ENCODE data around the gene GASK1A. TPM values are rescaled to one million over a fixed set of nuclear protein-coding genes. Genes with fewer than 3 reads are reported as not detected.

GASK1A gene
- total and polyA plus RNA-seq, 10 of the 15 experiments (the other 5 are each of a cell fraction or from before 2014, with no cell fraction given) = 0.18 TPM; not detected in 9

DNA sequence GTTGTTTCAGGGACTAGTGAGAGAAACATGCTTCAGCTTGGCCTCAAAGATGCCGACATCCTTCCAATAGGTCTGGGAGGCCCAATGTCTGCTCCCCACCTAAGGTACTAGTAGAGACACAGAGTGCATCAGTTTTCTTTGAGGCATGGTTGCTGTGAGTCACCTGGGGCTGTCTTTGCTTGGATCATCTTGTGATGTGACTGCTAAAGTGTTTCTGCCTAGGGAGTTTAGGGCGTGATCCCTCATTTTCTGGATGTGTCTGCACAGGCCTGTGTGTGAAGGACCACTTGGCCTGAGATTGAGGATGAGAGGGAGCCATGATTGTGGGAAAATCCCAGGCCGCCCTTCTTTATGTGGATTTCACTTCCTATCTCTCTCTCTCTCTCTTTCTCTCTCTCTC is 4.8 kb downstream of the GASK1A start (continued):
- TF ChIP-seq, protein P1, sequence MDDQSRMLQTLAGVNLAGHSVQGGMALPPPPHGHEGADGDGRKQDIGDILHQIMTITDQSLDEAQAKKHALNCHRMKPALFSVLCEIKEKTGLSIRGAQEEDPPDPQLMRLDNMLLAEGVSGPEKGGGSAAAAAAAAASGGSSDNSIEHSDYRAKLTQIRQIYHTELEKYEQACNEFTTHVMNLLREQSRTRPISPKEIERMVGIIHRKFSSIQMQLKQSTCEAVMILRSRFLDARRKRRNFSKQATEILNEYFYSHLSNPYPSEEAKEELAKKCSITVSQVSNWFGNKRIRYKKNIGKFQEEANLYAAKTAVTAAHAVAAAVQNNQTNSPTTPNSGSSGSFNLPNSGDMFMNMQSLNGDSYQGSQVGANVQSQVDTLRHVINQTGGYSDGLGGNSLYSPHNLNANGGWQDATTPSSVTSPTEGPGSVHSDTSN (IDR thresholded peaks at IDR 0.05; ENCODE audit: insufficient replicate concordance, low read depth, low read length) = no peak
- TF ChIP-seq HCFC1 (IDR thresholded peaks at IDR 0.05; ENCODE audit: low read length) = no peak
- TF ChIP-seq, protein P2, sequence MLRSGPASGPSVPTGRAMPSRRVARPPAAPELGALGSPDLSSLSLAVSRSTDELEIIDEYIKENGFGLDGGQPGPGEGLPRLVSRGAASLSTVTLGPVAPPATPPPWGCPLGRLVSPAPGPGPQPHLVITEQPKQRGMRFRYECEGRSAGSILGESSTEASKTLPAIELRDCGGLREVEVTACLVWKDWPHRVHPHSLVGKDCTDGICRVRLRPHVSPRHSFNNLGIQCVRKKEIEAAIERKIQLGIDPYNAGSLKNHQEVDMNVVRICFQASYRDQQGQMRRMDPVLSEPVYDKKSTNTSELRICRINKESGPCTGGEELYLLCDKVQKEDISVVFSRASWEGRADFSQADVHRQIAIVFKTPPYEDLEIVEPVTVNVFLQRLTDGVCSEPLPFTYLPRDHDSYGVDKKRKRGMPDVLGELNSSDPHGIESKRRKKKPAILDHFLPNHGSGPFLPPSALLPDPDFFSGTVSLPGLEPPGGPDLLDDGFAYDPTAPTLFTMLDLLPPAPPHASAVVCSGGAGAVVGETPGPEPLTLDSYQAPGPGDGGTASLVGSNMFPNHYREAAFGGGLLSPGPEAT (IDR thresholded peaks at IDR 0.05; ENCODE audit: low read depth) = no peak
- TF ChIP-seq ESRRA (IDR thresholded peaks at IDR 0.05; ENCODE audit: low read length) = no peak
- TF ChIP-seq SMARCA5 (IDR thresholded peaks at IDR 0.05) = no peak
- TF ChIP-seq SMC3 (IDR thresholded peaks at IDR 0.05; ENCODE audit: borderline replicate concordance, low read length) = no peak
- TF ChIP-seq NRF1 (conservative IDR thresholded peaks at IDR 0.05; ENCODE audit: low read depth, low read length) = no peak

- no peak overlapping the region for H2AFZ ChIP-seq (ENCODE audit: control insufficient read depth, low read depth, low read length)
- CTCF ChIA-PET = interaction anchor here (1.0 kb wide), 1 partner anchor 20 kb away, joined by 3 read pairs; no protein-coding TSS in a partner anchor
- H3K27me3 ChIP-seq (replicated peaks in 1 of 2; ENCODE audit: control insufficient read depth in 2 of 2, insufficient read depth in 2 of 2, low read length in 1 of 2) = peaks cover 0 to 8% of the 10 kb centered on the region in 2 experiments; a peak in 2 of 4 replicates
- H3K27ac ChIP-seq (ENCODE audit: control insufficient read depth, insufficient read depth) = no peak overlapping the region
- H4K20me1 ChIP-seq (ENCODE audit: control insufficient read depth, insufficient read depth) = no peaks in the 10 kb centered on the region
- H3K9ac ChIP-seq (ENCODE audit: control insufficient read depth, insufficient read depth, low read length) = no peak overlapping the region
- H3K36me3 ChIP-seq (ENCODE audit: control insufficient read depth in 2 of 2, insufficient read depth in 2 of 2, low read length in 1 of 2) = no peaks in the 10 kb centered on the region
- no peaks in the 10 kb centered on the region for H3K79me2 ChIP-seq (ENCODE audit: control insufficient read depth, insufficient read depth, low read length)
- no TSS peak for BruUV-seq (replicated peaks)
- DNase-seq (ENCODE audit: low read depth, low spot score) (no peak), FAIRE-seq (no peak), ATAC-seq (no peak)
- no peak overlapping the region for H3K4me3 ChIP-seq
- no peaks in the 10 kb centered on the region for H3K9me3 ChIP-seq (replicated peaks; ENCODE audit: control insufficient read depth, insufficient read depth, low read length)
- WGBS (ENCODE audit: insufficient coverage, insufficient replicate concordance, low lambda C conversion rate, missing lambda C conversion rate) = 12% methylated on average over 4 of the region's 4 CpGs
- intact Hi-C loops (cut with micrococcal nuclease; ENCODE audit: unreplicated experiment) (no loop called here), in situ Hi-C loops (cut with MboI) (no loop called here)
- POLR2A ChIA-PET = no interaction called here
- H3K4me2 ChIP-seq (ENCODE audit: control insufficient read depth, insufficient read depth) = no peak overlapping the region
- SMC1A ChIA-PET (ENCODE audit: uncharacterized antibody, unreplicated experiment) = interaction anchor here (0.6 kb wide), 1 partner anchor 490 kb away, joined by 3 read pairs; no protein-coding TSS in a partner anchor
- no peaks in the 10 kb centered on the region for H3K4me1 ChIP-seq (ENCODE audit: control insufficient read depth, insufficient read depth, low read length)
- RAD21 ChIA-PET (ENCODE audit: unreplicated experiment) = no interaction called here
- TF ChIP-seq ZBED1 (IDR thresholded peaks at IDR 0.05; ENCODE audit: borderline replicate concordance) = no peak
- TF ChIP-seq YY1 (IDR thresholded peaks at IDR 0.05; ENCODE audit: low read depth, low read length) = no peak
- no peak for TF ChIP-seq NR2C1 (IDR thresholded peaks at IDR 0.05)
- TF ChIP-seq BHLHE40 (IDR thresholded peaks at IDR 0.05; ENCODE audit: borderline replicate concordance in 1 of 2, low read depth in 2 of 2, low read length in 1 of 2) = no peak
- no peak for TF ChIP-seq SIN3A (IDR thresholded peaks at IDR 0.05; ENCODE audit: low read depth, low read length)
- no peak for TF ChIP-seq SRF (IDR thresholded peaks at IDR 0.05; ENCODE audit: low read depth in 2 of 2, low read length in 2 of 2)
- no peak for TF ChIP-seq NFXL1 (IDR thresholded peaks at IDR 0.05; ENCODE audit: borderline replicate concordance)
- no peak for TF ChIP-seq PAX8 (IDR thresholded peaks at IDR 0.05)
- TF ChIP-seq SMAD5 (IDR thresholded peaks at IDR 0.05; ENCODE audit: low read depth) = no peak
- TF ChIP-seq RB1 (IDR thresholded peaks at IDR 0.05; ENCODE audit: borderline replicate concordance) = no peak
- TF ChIP-seq, protein P3, sequence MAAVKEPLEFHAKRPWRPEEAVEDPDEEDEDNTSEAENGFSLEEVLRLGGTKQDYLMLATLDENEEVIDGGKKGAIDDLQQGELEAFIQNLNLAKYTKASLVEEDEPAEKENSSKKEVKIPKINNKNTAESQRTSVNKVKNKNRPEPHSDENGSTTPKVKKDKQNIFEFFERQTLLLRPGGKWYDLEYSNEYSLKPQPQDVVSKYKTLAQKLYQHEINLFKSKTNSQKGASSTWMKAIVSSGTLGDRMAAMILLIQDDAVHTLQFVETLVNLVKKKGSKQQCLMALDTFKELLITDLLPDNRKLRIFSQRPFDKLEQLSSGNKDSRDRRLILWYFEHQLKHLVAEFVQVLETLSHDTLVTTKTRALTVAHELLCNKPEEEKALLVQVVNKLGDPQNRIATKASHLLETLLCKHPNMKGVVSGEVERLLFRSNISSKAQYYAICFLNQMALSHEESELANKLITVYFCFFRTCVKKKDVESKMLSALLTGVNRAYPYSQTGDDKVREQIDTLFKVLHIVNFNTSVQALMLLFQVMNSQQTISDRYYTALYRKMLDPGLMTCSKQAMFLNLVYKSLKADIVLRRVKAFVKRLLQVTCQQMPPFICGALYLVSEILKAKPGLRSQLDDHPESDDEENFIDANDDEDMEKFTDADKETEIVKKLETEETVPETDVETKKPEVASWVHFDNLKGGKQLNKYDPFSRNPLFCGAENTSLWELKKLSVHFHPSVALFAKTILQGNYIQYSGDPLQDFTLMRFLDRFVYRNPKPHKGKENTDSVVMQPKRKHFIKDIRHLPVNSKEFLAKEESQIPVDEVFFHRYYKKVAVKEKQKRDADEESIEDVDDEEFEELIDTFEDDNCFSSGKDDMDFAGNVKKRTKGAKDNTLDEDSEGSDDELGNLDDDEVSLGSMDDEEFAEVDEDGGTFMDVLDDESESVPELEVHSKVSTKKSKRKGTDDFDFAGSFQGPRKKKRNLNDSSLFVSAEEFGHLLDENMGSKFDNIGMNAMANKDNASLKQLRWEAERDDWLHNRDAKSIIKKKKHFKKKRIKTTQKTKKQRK (IDR thresholded peaks at IDR 0.05; ENCODE audit: low read depth, low read length) = no peak
- no peak for TF ChIP-seq STAT3 (IDR thresholded peaks at IDR 0.05; ENCODE audit: low read depth, low read length)
These were observed 5.6 kb downstream of the GASK1A start for GRCh38 chr3:42984701-42985100.

Data from GM12878 (cell line).